Osteocyte (in vitro differentiated cells): Measurements from ENCODE around the gene E2F6. TPM values are rescaled to one million over a fixed set of nuclear protein-coding genes. Genes with fewer than 3 reads are reported as not detected.
A peak's percentile ranks its signal among the peaks of the same experiment; 100 is the strongest.

Experiments used
- DNase-seq: peaks from one replicate; pipeline ENCODE4 v3.0.0; 2021; ENCODE audit warnings: mixed read lengths; ENCODE audit not compliant: unreplicated experiment; ENCODE audit errors: extremely low spot score
- H3K27ac Mint-ChIP-seq: one replicate; pipeline ENCODE4 v1.8.0; 2021; ENCODE audit warnings: mild to moderate bottlenecking, mixed read lengths; ENCODE audit not compliant: unreplicated experiment
- H3K27me3 Mint-ChIP-seq: one replicate; pipeline ENCODE4 v1.8.0; 2021; ENCODE audit warnings: mixed read lengths; ENCODE audit not compliant: unreplicated experiment
- H3K36me3 Mint-ChIP-seq: one replicate; pipeline ENCODE4 v1.8.0; 2021; ENCODE audit warnings: mixed read lengths; ENCODE audit not compliant: unreplicated experiment
- H3K4me1 Mint-ChIP-seq: one replicate; pipeline ENCODE4 v1.8.0; 2021; ENCODE audit warnings: mixed read lengths; ENCODE audit not compliant: unreplicated experiment
- H3K4me3 Mint-ChIP-seq: one replicate; pipeline ENCODE4 v1.8.0; 2021; ENCODE audit warnings: mild to moderate bottlenecking, moderate library complexity, mixed read lengths; ENCODE audit not compliant: unreplicated experiment
- H3K9me3 Mint-ChIP-seq: one replicate; pipeline ENCODE4 v1.8.0; 2021; ENCODE audit warnings: mixed read lengths; ENCODE audit not compliant: unreplicated experiment
- total RNA-seq: library from RNA; stranded (reverse); gene quantifications from 2 replicates; pipeline ENCODE4 v1.2.1, GENCODE V29; 2021
- TF ChIP-seq, protein P1 (sequence below): fragments of 200-600 bp; sonication (generic); IDR thresholded peaks from 2 replicates; pipeline ENCODE4 v1.5.0; 2021; ENCODE audit warnings: antibody characterized with exemption, mild to moderate bottlenecking, moderate library complexity

Gene E2F6
- total RNA-seq, 1 donor from 2014 or later: 14.8 TPM

DNA sequence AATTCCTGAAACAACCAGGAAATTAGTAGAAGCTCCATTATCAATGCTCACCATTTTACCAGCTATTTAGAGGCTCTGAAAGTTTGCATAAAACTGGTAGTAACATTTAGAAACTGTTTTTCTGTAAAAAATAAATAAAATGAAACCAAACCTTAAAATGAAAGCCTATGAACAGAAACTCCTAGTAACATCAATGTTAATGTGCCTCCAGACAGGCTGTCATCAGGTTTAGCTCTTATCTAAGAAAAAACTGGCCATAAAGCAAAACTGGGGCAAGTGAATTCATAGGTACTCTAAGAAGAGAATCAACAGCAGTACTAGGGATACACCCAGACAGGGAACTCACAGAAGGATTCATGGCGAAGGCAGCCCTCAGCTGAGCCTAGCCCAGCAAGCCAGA lies 8.0 kb downstream of the E2F6 start:
- Mint-ChIP-seq H3K27me3 (no peaks in the 10 kb centered on the region), H3K4me1 (peaks cover 24% of the 10 kb centered on the region), H3K27ac (peak overlapping the region; percentile 56), H3K9me3 (no peaks in the 10 kb centered on the region), H3K4me3 (no peak overlapping the region), H3K36me3 (peaks cover 8% of the 10 kb centered on the region)
- no peak for DNase-seq
- TF ChIP-seq, protein P1, sequence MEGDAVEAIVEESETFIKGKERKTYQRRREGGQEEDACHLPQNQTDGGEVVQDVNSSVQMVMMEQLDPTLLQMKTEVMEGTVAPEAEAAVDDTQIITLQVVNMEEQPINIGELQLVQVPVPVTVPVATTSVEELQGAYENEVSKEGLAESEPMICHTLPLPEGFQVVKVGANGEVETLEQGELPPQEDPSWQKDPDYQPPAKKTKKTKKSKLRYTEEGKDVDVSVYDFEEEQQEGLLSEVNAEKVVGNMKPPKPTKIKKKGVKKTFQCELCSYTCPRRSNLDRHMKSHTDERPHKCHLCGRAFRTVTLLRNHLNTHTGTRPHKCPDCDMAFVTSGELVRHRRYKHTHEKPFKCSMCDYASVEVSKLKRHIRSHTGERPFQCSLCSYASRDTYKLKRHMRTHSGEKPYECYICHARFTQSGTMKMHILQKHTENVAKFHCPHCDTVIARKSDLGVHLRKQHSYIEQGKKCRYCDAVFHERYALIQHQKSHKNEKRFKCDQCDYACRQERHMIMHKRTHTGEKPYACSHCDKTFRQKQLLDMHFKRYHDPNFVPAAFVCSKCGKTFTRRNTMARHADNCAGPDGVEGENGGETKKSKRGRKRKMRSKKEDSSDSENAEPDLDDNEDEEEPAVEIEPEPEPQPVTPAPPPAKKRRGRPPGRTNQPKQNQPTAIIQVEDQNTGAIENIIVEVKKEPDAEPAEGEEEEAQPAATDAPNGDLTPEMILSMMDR: no peak

DNA sequence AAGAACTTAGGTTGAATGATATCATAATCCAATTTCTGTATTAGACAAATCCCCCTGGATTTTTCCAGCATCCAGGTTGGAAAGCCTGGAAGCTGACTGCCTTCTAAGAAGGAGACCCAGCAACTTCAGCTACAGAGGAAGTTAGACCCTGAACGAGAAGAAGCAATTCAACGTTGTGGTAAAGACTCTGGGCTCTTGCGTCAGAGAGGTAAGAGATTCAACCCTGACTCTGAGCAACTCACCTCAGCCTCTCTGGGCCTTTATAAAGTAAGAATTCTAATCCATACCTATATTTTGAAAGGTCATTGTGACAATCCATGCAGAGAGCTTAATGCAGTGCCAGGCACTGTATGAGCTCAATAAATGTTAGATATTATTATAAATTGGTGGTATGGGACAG lies 9.7 kb downstream of the E2F6 start:
- no peaks in the 10 kb centered on the region for H3K9me3 Mint-ChIP-seq
- no peaks in the 10 kb centered on the region for H3K27me3 Mint-ChIP-seq
- no peak overlapping the region for H3K4me3 Mint-ChIP-seq
- no peak overlapping the region for H3K27ac Mint-ChIP-seq
- peaks cover 14% of the 10 kb centered on the region for H3K36me3 Mint-ChIP-seq
- TF ChIP-seq, protein P1: no peak
- peaks cover 17% of the 10 kb centered on the region for H3K4me1 Mint-ChIP-seq
- peak; percentile 8 for DNase-seq

DNA sequence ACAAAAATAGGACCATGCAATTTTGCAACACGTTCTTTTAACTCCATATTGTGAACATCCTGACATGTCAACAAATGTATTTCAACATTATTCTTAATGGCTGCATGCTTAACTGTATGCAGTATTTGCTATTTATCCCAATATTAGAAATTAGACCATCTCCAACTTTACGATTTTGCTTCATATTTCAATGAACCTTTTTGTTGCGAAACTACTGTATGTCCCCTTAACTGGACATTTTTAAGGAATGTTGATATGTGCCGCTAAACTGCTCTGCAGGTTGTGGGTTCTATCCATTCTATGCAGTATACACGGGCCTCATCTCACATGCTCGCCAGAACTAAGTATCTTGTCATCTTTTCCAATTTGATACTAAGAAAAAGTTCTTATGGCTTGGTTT lies 11.1 kb downstream of the E2F6 start:
- peaks cover 25% of the 10 kb centered on the region for H3K36me3 Mint-ChIP-seq
- no peak for DNase-seq
- H3K27ac Mint-ChIP-seq: no peak overlapping the region
- no peaks in the 10 kb centered on the region for H3K9me3 Mint-ChIP-seq
- no peak overlapping the region for H3K4me3 Mint-ChIP-seq
- peaks cover 13% of the 10 kb centered on the region for H3K4me1 Mint-ChIP-seq
- no peaks in the 10 kb centered on the region for H3K27me3 Mint-ChIP-seq
- TF ChIP-seq, protein P1: no peak

DNA sequence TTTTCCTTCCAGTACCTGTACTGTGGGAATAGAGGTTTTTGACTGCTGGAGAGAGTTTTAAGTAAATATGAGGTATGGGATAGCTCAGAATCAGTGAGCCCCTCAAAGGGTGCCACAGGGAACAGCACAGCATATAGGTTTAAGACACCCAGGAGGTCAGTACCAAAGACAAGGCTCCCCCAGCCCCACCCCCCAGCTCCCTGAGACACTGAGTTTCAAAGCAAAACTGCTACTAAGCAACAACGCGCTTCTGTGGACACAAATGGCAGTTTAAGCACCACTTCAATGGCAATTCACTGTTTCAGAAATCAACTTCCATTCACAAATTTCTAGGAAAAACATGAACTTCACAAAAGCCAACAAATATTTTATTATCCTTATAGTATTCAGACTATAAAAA lies 15.2 kb downstream of the E2F6 start:
- TF ChIP-seq, protein P1: no peak
- Mint-ChIP-seq H3K4me1 (no peaks in the 10 kb centered on the region), H3K9me3 (no peaks in the 10 kb centered on the region), H3K36me3 (peaks cover 42% of the 10 kb centered on the region), H3K27ac (no peak overlapping the region), H3K4me3 (no peak overlapping the region), H3K27me3 (no peaks in the 10 kb centered on the region)
- DNase-seq: peak; percentile 56

DNA sequence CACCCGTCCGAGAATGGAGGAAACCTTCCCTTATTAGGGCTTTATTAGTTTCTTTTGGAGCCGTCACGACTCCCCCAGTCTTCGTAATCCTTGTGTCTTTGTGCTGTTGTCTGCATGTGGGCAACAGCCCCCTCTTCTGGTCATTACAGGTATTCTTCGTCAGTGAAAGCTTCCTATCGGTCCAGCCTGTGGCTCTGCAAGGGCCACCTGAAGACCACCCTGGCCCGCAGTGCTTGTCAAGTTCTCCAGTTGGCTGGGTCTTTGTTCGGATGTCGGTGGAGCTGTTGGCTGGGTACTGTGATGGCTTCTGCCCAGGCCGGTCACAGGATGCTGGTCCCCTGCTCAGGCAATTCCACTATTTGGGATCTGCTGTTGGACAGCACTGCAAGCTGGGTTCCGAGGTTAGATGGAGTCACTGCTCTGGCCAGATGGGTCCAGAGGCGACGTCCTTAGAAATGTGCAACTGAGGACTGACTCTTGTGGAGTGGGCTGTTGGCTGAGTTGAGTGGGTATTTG lies 19.2 kb downstream of the E2F6 start:
- peaks cover 54% of the 10 kb centered on the region for H3K36me3 Mint-ChIP-seq
- TF ChIP-seq, protein P1: peak; percentile 87
- DNase-seq: peak; percentile 86
- no peaks in the 10 kb centered on the region for H3K4me1 Mint-ChIP-seq
- no peak overlapping the region for H3K27ac Mint-ChIP-seq
- H3K4me3 Mint-ChIP-seq: no peak overlapping the region
- no peaks in the 10 kb centered on the region for H3K27me3 Mint-ChIP-seq
- no peaks in the 10 kb centered on the region for H3K9me3 Mint-ChIP-seq
